HepG2 (cell line): Measurements from ENCODE around the gene CCDC97. TPM values are rescaled to one million over a fixed set of nuclear protein-coding genes. Genes with fewer than 3 reads are reported as not detected.

Experiments used
- ARNT ChIP-seq: fragments of 450-650 bp; IDR thresholded peaks from 2 replicates; pipeline ENCODE4 v1.6.1; 2017
- ATF7-NPFF ChIP-seq: sonication (generic); formaldehyde crosslinking; IDR thresholded peaks from 2 replicates; pipeline ENCODE4 v1.8.1; 2023; ENCODE audit warnings: mild to moderate bottlenecking, low read depth, missing genetic modification reagents, moderate library complexity
- GATA4 ChIP-seq: sonication (generic); IDR thresholded peaks from 2 replicates; pipeline ENCODE4 v1.6.1; 2016; ENCODE audit warnings: antibody characterized with exemption, low read depth, borderline replicate concordance
- HOXA9 ChIP-seq: sonication (generic); formaldehyde crosslinking; IDR thresholded peaks from 2 replicates; pipeline ENCODE4 v1.8.1; 2022; ENCODE audit warnings: missing genetic modification reagents, mild to moderate bottlenecking, moderate library complexity, borderline replicate concordance
- IRF1 ChIP-seq: sonication (generic); formaldehyde crosslinking; IDR thresholded peaks from 2 replicates; pipeline ENCODE4 v1.4.0; 2020; ENCODE audit warnings: low read depth, mild to moderate bottlenecking, missing genetic modification reagents
- KLF12 ChIP-seq: sonication (generic); formaldehyde crosslinking; IDR thresholded peaks from 2 replicates; pipeline ENCODE4 v1.4.0; 2020; ENCODE audit warnings: missing genetic modification reagents, borderline replicate concordance
- MBD4 ChIP-seq: IDR thresholded peaks from 2 replicates; pipeline ENCODE4 v1.6.1; 2012; ENCODE audit warnings: low read length, inconsistent platforms, borderline replicate concordance
- PRDM15 ChIP-seq: sonication (generic); formaldehyde crosslinking; IDR thresholded peaks from 2 replicates; pipeline ENCODE4 v1.4.0; 2020; ENCODE audit warnings: missing genetic modification reagents
- RFXANK ChIP-seq: IDR thresholded peaks from 2 replicates; pipeline ENCODE4 v1.6.1; 2016
- SYNCRIP ChIP-seq: fragments of 200-400 bp; formaldehyde crosslinking; IDR thresholded peaks from 2 replicates; pipeline ENCODE4 v1.6.1; 2018; ENCODE audit warnings: mild to moderate bottlenecking, low read depth, low read length; ENCODE audit not compliant: insufficient read depth
- ZNF766 ChIP-seq: sonication (generic); formaldehyde crosslinking; IDR thresholded peaks from 2 replicates; pipeline ENCODE4 v1.5.0; 2020; ENCODE audit warnings: missing genetic modification reagents, borderline replicate concordance
- ZNF891 ChIP-seq: sonication (generic); formaldehyde crosslinking; IDR thresholded peaks from 2 replicates; pipeline ENCODE4 v1.5.0; 2020; ENCODE audit warnings: mild to moderate bottlenecking, missing genetic modification reagents
- ZSCAN5A ChIP-seq: sonication (generic); formaldehyde crosslinking; IDR thresholded peaks from 2 replicates; pipeline ENCODE4 v1.8.0; 2022; ENCODE audit warnings: mild to moderate bottlenecking, missing genetic modification reagents, borderline replicate concordance
- polyA plus RNA-seq, 8 experiments: library from polyadenylated mRNA; depleted of rRNA in 3 of 8; stranded (reverse) in 7 of 8; unstranded in 1 of 8; fragments of >200 nt; fragmentation: Illumina TruSeq in 4 of 8; extraction: Trizol in 4 of 8; gene quantifications; 2 replicates each; pipeline versions ENCODE4 v1.2.1 to v1.2.3, GENCODE V29; 2011 to 2016; ENCODE audit warnings: low read depth in 4 of 8, missing spikeins in 1 of 8, mixed read lengths in 1 of 8; ENCODE audit not compliant: insufficient read depth in 1 of 8
- total RNA-seq, 5 experiments: library from RNA; depleted of rRNA; stranded (reverse); fragments of >200 nt; fragmentation: Illumina TruSeq; extraction: Trizol; gene quantifications; 2 replicates each; pipeline ENCODE4 v1.2.3, GENCODE V29; 2016; ENCODE audit warnings: low read depth in 1 of 5
- TF ChIP-seq, protein P1 (sequence below): sonication (generic); formaldehyde crosslinking; IDR thresholded peaks from 2 replicates; pipeline ENCODE4 v1.4.0; 2020; ENCODE audit warnings: missing genetic modification reagents
- TF ChIP-seq, protein P2 (sequence below): sonication (generic); formaldehyde crosslinking; IDR thresholded peaks from 2 replicates; pipeline ENCODE4 v1.4.0; 2020; ENCODE audit warnings: mild to moderate bottlenecking, missing genetic modification reagents, borderline replicate concordance
- TF ChIP-seq, protein P3 (sequence below): sonication (generic); formaldehyde crosslinking; conservative IDR thresholded peaks from 2 replicates; pipeline ENCODE4 v1.8.1; 2023; ENCODE audit warnings: missing genetic modification reagents

Gene CCDC97
- total and polyA plus RNA-seq, 2 of the 13 experiments (the other 11 are each of a cell fraction or from before 2014, with no cell fraction given) = 6.2 to 7.3 TPM

DNA sequence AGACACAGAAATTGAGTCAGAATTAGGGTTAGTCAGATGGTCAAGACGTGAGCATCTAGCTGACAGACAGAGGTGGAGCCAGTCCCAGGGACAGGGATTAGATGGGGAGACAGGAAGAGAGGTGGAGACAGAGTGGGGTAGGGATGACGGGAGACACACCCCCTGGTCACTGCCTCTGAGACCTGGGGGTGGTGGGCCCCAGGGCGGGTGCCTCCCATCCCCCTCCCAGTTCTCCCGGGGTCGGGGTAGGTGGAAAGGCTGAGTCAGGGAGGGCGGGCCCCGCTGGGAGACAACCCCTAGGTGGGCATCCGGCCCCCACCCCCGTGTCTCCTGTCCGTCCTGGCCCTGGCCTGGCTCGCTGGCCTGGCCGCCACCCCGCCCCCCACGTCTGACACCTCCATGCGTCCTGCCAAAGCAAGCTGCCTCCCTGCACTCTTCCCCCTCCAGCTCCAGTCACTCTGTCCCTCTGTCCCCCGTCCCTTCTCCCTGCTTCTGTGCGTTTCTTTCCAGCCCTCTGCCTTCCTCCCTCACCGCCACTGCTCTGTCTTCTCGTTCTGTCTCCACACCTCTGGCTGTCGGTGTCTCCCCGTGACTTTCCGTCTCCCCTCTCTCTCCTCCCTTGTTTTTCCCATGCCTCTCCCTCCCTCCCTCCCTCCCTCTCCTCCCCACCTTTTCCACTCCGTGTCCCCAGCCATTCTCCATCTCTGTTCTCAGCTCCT is 15.1 kb downstream of the CCDC97 start (continued):
- TF ChIP-seq IRF1 (CRISPR knock-in tag) = no peak
- TF ChIP-seq SYNCRIP = no peak
- TF ChIP-seq ARNT = no peak
- TF ChIP-seq GATA4 = 0 out of 2 replicates have a peak, but pooled peaks have one; percentile 37
- no peak for TF ChIP-seq KLF12 (CRISPR knock-in tag)
- TF ChIP-seq, protein P1, sequence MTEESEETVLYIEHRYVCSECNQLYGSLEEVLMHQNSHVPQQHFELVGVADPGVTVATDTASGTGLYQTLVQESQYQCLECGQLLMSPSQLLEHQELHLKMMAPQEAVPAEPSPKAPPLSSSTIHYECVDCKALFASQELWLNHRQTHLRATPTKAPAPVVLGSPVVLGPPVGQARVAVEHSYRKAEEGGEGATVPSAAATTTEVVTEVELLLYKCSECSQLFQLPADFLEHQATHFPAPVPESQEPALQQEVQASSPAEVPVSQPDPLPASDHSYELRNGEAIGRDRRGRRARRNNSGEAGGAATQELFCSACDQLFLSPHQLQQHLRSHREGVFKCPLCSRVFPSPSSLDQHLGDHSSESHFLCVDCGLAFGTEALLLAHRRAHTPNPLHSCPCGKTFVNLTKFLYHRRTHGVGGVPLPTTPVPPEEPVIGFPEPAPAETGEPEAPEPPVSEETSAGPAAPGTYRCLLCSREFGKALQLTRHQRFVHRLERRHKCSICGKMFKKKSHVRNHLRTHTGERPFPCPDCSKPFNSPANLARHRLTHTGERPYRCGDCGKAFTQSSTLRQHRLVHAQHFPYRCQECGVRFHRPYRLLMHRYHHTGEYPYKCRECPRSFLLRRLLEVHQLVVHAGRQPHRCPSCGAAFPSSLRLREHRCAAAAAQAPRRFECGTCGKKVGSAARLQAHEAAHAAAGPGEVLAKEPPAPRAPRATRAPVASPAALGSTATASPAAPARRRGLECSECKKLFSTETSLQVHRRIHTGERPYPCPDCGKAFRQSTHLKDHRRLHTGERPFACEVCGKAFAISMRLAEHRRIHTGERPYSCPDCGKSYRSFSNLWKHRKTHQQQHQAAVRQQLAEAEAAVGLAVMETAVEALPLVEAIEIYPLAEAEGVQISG (CRISPR knock-in tag) = peak; percentile 21; the same call in 1 of the 2 replicates
- TF ChIP-seq MBD4 = no peak
- TF ChIP-seq, protein P2, sequence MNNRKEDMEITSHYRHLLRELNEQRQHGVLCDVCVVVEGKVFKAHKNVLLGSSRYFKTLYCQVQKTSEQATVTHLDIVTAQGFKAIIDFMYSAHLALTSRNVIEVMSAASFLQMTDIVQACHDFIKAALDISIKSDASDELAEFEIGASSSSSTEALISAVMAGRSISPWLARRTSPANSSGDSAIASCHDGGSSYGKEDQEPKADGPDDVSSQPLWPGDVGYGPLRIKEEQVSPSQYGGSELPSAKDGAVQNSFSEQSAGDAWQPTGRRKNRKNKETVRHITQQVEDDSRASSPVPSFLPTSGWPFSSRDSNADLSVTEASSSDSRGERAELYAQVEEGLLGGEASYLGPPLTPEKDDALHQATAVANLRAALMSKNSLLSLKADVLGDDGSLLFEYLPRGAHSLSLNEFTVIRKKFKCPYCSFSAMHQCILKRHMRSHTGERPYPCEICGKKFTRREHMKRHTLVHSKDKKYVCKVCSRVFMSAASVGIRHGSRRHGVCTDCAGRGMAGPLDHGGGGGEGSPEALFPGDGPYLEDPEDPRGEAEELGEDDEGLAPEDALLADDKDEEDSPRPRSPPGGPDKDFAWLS (CRISPR knock-in tag) = no peak
- 0 out of 2 replicates have a peak, but pooled peaks have one; percentile 49 for TF ChIP-seq ATF7-NPFF (CRISPR knock-in tag)
- TF ChIP-seq, protein P3, sequence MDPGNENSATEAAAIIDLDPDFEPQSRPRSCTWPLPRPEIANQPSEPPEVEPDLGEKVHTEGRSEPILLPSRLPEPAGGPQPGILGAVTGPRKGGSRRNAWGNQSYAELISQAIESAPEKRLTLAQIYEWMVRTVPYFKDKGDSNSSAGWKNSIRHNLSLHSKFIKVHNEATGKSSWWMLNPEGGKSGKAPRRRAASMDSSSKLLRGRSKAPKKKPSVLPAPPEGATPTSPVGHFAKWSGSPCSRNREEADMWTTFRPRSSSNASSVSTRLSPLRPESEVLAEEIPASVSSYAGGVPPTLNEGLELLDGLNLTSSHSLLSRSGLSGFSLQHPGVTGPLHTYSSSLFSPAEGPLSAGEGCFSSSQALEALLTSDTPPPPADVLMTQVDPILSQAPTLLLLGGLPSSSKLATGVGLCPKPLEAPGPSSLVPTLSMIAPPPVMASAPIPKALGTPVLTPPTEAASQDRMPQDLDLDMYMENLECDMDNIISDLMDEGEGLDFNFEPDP (CRISPR knock-in tag) = no peak
- TF ChIP-seq ZSCAN5A = no peak
- TF ChIP-seq ZNF891 = no peak
- TF ChIP-seq HOXA9 (CRISPR knock-in tag) = no peak
- no peak for TF ChIP-seq PRDM15 (CRISPR knock-in tag)
- no peak for TF ChIP-seq RFXANK (CRISPR knock-in tag)
- TF ChIP-seq ZNF766 (CRISPR knock-in tag) = no peak
